Gastroesophageal sphincter (tissue), 4 donors: Measurements from ENCODE around the gene PHF21B. TPM values are rescaled to one million over a fixed set of nuclear protein-coding genes. Genes with fewer than 3 reads are reported as not detected.

Experiments used
- ATAC-seq: fragments of 150-250 bp; one replicate; pipeline ENCODE4 v1.9.1; 2016; ENCODE audit warnings: mild to moderate bottlenecking, moderate library complexity
- H3K27ac ChIP-seq, 4 donors: fragments of 200-600 bp; sonication (generic) in 3 of 4; 1 replicate in 3 of 4; 2 replicates in 1 of 4; pipeline ENCODE4 v1.5.1; 2016 to 2019
- H3K27me3 ChIP-seq: fragments of 200-600 bp; sonication (generic); one replicate; pipeline ENCODE4 v1.5.1; 2019
- H3K36me3 ChIP-seq, 2 donors: fragments of 200-600 bp; sonication (generic); one replicate each; pipeline ENCODE4 v1.5.1; 2019; ENCODE audit warnings: control low read depth in 1 of 2
- H3K4me1 ChIP-seq, 3 donors: fragments of 200-600 bp; sonication (generic); 1 replicate in 2 of 3; 2 replicates in 1 of 3; pipeline ENCODE4 v1.5.1; 2016 to 2019; ENCODE audit warnings: control low read depth in 2 of 3
- H3K4me3 ChIP-seq, 2 donors: fragments of 200-600 bp; sonication (generic); one replicate each; pipeline ENCODE4 v1.5.1; 2019; ENCODE audit warnings: mild to moderate bottlenecking in 1 of 2, moderate library complexity in 1 of 2
- H3K9me3 ChIP-seq, 3 donors: fragments of 200-600 bp; sonication (generic); one replicate each; pipeline ENCODE4 v1.5.1; 2017 to 2019; ENCODE audit warnings: control low read depth in 2 of 3
- EP300 ChIP-seq: sonication (generic); formaldehyde crosslinking; IDR thresholded peaks from one replicate; pipeline ENCODE4 v1.6.1; 2017; ENCODE audit warnings: antibody characterized with exemption, mild to moderate bottlenecking
- POLR2A ChIP-seq, 2 donors: fragments of 450-650 bp; IDR thresholded peaks; one replicate each; pipeline ENCODE4 v1.6.1; 2017; ENCODE audit warnings: antibody characterized with exemption in 2 of 2, mild to moderate bottlenecking in 2 of 2, moderate library complexity in 1 of 2
- POLR2AphosphoS5 ChIP-seq: sonication (generic); formaldehyde crosslinking; IDR thresholded peaks from one replicate; pipeline ENCODE4 v1.6.1; 2017; ENCODE audit warnings: antibody characterized with exemption
- WGBS, 2 donors: methylation state at CpG; one replicate each; pipeline ENCODE4 v1.1.5; 2018; ENCODE audit warnings: low coverage in 1 of 2; 5-methylcytosine and 5-hydroxymethylcytosine counted together
- total RNA-seq, 4 donors: library from RNA; depleted of rRNA; stranded (reverse); fragments of >200 nt; gene quantifications; one replicate each; pipeline ENCODE4 v1.1.0, GENCODE V29; 2016
- TF ChIP-seq, protein P1 (sequence below), 4 experiments: fragments of 200-600 bp in 2 of 4; fragments of 450-650 bp in 2 of 4; sonication (generic) in 1 of 4; IDR thresholded peaks; one replicate each; pipeline ENCODE4 v1.5.1; 2017 to 2019; ENCODE audit warnings: antibody characterized with exemption in 4 of 4, mild to moderate bottlenecking in 2 of 4, moderate library complexity in 2 of 4

Gene PHF21B
- total RNA-seq, 4 donors from 2014 or later, result 0.31 to 5.1 (median 1.4) TPM

DNA sequence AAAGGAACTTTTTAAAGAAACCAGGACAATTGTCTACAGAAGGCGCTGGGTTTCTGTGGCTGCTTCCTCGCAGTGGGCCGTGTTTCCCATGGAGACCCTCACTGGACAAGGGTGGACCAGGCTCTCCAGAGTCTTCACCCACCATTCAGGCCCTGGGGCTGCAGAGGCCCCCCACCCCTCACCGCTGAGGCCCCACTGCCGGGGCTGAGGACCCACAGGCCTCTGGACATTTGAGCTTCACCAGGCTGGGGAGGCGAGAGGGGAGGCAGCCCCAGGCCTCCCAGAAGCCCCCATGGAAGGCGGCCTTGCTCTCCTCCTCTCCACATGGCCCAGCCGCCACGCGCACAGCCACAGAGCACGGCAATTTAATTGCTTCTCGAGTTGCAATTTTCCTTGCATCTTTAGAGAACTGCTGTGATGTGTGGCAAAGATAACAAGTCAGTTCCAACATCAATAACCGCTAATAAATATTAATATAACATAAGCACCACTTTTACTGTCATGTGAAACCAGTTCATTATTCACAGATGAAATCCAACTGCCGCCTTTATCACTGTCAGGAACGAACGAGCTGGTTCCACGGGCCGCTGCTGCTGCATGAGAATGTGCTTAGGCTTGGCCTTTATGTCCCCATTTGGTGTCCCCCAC is 81.0 kb downstream of the PHF21B start:
- Histone ChIP-seq H3K36me3 (no peaks in the 10 kb centered on the region), H3K4me1 (no peaks in the 10 kb centered on the region), H3K27me3 (no peaks in the 10 kb centered on the region), H3K9me3 (peaks cover 0 to 5% (median 0%) of the 10 kb centered on the region in 3 donors), H3K27ac (no peak overlapping the region), H3K4me3 (no peak overlapping the region)
- ATAC-seq, result no peak
- no peak for TF ChIP-seq POLR2A (IDR thresholded peaks at IDR 0.05)
- no peak for TF ChIP-seq POLR2AphosphoS5
- 87 to 100% methylated on average over 6 to 11 of the region's 18 CpGs for WGBS, 2 donors

DNA sequence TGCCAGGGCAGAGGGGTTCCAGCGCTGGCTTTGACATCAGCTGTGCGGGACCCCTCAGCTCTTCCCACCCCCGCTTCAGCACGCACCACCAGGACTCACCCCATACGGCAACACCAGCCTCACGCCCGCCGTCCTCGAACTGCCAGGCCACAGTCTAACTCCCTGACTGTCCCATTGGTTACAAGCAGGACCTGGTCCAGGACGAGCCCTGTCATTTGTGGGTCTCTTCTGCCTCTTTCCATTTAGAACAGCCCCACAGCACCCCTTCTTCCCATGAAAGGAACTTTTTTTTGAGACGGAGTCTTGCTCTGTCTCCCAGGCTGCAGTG is 81.7 kb downstream of the PHF21B start:
- Histone ChIP-seq H3K4me3 (no peak overlapping the region), H3K9me3 (peaks cover 0 to 5% (median 0%) of the 10 kb centered on the region in 3 donors), H3K27ac (no peak overlapping the region), H3K36me3 (no peaks in the 10 kb centered on the region), H3K27me3 (no peaks in the 10 kb centered on the region), H3K4me1 (no peaks in the 10 kb centered on the region)
- TF ChIP-seq POLR2A (IDR thresholded peaks at IDR 0.05) (no peak), POLR2AphosphoS5 (no peak), EP300 (no peak)
- TF ChIP-seq, protein P1, sequence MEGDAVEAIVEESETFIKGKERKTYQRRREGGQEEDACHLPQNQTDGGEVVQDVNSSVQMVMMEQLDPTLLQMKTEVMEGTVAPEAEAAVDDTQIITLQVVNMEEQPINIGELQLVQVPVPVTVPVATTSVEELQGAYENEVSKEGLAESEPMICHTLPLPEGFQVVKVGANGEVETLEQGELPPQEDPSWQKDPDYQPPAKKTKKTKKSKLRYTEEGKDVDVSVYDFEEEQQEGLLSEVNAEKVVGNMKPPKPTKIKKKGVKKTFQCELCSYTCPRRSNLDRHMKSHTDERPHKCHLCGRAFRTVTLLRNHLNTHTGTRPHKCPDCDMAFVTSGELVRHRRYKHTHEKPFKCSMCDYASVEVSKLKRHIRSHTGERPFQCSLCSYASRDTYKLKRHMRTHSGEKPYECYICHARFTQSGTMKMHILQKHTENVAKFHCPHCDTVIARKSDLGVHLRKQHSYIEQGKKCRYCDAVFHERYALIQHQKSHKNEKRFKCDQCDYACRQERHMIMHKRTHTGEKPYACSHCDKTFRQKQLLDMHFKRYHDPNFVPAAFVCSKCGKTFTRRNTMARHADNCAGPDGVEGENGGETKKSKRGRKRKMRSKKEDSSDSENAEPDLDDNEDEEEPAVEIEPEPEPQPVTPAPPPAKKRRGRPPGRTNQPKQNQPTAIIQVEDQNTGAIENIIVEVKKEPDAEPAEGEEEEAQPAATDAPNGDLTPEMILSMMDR (IDR thresholded peaks at IDR 0.05), result no peak
- no peak for ATAC-seq
- 78 to 98% methylated on average over 5 to 6 of the region's 11 CpGs for WGBS, 2 donors

DNA sequence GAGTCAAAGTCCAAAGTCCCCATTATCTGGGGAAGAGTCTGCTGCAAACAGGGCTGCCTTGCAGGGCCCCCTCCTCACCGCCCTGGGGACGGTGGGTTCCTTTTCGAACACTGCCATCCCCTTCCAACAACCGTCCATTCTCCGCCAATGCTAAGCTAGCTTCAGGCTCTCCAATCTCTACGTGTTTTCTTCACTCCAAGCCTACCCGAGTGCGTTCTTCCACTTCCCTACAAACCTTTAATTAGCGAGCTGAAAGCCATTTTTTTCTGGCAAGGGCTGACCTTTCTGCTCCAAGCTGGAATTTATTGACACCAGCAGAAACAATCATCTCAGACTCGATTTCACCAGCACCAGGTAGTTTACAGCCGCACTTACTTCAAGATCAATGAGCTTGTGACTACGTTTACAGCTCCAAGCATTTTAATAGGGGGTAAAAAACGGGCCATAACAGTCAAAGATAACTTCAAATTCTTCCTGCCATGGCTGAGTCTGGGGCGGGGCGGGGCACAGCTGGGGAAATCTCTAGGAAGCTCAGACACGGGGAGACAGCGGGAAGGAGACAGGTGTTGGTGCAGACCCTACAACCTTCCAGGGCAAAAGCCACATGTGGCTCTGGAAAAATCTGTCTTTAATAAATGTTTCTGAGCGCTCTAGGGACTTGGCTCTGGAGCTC is 82.2 kb downstream of the PHF21B start:
- WGBS, 2 donors, result 76 to 83% methylated on average over 7 to 17 of the region's 18 CpGs
- no peak for ATAC-seq

DNA sequence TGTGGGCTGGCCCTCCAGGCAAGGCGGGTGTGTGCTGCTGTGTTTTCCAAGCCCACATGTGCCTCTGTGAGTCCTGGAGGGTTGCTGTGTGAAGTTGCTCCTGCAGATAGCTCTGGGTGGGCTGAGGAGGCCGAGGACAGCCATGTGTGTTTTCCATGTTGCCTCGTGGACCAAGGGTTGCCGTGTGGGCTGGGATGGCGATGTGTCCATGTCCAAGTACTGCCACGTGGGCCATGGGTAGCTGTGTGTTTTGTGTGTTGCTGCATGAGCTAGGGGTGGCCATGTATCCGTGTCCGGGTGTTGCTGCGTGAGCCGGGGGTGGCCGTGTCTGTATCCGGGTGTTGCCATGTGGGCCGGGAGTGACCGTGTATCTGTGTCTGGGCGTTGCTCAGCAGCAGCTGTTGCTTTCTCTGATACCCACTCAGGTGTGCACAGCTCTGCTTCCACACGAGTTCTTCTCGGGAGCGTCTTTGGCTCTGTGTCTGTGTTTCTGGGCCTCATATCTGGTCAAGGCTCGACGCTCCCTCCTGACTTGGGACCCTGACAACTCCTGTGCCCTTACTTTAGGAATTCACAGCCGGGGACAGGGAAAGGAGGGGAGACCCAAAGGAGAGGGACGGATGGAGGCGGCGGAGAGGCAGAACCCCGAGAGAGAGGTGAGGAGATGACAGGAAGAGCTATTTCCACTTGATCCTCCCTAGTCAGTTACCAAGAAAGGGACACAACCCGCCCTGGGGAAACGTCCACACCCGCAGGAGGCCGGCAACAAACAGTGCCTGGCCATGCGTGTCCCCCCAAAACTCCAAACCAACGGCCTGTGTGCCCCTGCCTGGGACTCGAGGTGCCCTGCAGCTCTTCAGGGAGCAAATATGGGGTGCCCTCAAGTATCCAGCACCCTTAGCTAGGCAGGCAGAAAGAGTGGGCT is 83.1 kb downstream of the PHF21B start:
- WGBS, 2 donors, result 80 to 100% methylated on average over 1 of the region's 32 CpGs
- Histone ChIP-seq H3K27ac (no peak overlapping the region), H3K27me3 (no peaks in the 10 kb centered on the region), H3K4me3 (no peak overlapping the region), H3K36me3 (no peaks in the 10 kb centered on the region), H3K4me1 (no peaks in the 10 kb centered on the region), H3K9me3 (peaks cover 0 to 5% (median 0%) of the 10 kb centered on the region in 3 donors)
- TF ChIP-seq, protein P1 (IDR thresholded peaks at IDR 0.05), result no peak
- TF ChIP-seq POLR2A (IDR thresholded peaks at IDR 0.05) (no peak), POLR2AphosphoS5 (no peak), EP300 (no peak)
- no peak for ATAC-seq

More for the DNA sequence above, 82.2 kb downstream of the PHF21B start:
- Histone ChIP-seq H3K27ac (no peak overlapping the region), H3K4me3 (no peak overlapping the region), H3K4me1 (no peaks in the 10 kb centered on the region), H3K27me3 (no peaks in the 10 kb centered on the region), H3K9me3 (peaks cover 0 to 5% (median 0%) of the 10 kb centered on the region in 3 donors), H3K36me3 (no peaks in the 10 kb centered on the region)
- TF ChIP-seq, protein P1 (IDR thresholded peaks at IDR 0.05), result no peak
- TF ChIP-seq EP300 (no peak), POLR2AphosphoS5 (no peak), POLR2A (IDR thresholded peaks at IDR 0.05) (no peak)

DNA sequence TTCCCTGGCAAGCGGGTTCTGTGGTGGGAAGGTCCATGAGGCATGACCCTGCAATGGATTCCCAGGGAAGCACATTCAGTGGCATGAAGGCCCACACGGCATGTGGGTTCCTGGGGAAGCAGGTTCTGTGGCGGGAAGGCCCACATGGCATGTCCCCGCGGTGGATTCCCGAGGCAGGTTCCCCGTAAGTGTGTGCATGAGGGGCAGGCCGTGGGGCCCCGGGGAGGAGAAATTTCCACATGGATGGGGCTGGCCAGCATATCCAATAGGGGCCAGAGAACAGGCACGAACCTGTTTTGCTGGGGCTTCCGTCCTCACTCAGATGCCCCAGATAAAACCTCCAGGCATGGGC is 83.7 kb downstream of the PHF21B start:
- no peaks in the 10 kb centered on the region for H3K4me1 ChIP-seq
- no peak for ATAC-seq
- H3K27me3 ChIP-seq, result no peaks in the 10 kb centered on the region
- WGBS, 2 donors, result 95% methylated on average over 4 of the region's 11 CpGs; no CpG with 5 or more reads in 1 of the 2 donors
- TF ChIP-seq, protein P1 (IDR thresholded peaks at IDR 0.05), result no peak
- TF ChIP-seq EP300 (no peak), POLR2AphosphoS5 (no peak), POLR2A (IDR thresholded peaks at IDR 0.05) (no peak)
- H3K27ac ChIP-seq, result no peak overlapping the region
- peaks cover 0 to 5% (median 0%) of the 10 kb centered on the region in 3 donors for H3K9me3 ChIP-seq
- H3K36me3 ChIP-seq, result no peaks in the 10 kb centered on the region
- H3K4me3 ChIP-seq, result no peak overlapping the region
